ENCODE measurements around the gene WDR64.
A peak's percentile ranks its signal among the peaks of the same experiment; 100 is the strongest.

Gene WDR64

GRCh38 chr1:241652012-241652411 is at the start of gene WDR64:
Gene WDR64 (plus strand): TSS chr1:241652281. CDS start chr1:241652485, 204 bp downstream.
- DNase-seq (ENCODE audit: low spot score), result no peak

DNA sequence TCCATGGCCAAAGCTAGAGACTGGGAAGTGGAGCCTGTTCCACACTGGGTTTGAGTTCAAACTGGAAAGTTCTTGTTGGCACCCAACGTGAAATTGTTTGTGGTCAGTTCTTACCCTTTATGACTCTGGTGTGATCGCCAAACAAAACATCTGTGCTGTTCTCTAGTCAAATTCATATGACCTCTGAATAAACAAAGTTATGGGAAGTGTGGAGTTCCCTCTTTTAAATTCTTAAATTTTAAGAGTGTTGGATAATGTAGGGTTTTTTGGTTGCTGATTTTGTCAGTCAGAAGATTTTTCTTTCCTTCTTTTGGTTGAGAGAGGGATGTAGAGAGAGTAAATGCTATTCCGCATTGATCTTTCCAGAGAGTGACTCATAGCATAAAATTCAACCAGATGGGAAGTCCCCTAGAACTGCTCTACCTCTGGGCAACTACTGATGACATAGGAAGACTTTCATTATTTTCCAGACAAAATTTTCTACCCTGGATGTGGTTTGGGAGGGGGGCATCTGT is 48.3 kb upstream of the WDR64 start:
- peak; percentile 34 for DNase-seq (ENCODE audit: low spot score)

- DNase-seq (ENCODE audit: low spot score), result no peak
These were observed 46.8 kb upstream of the WDR64 start for GRCh38 chr1:241605146-241605805.

- DNase-seq (ENCODE audit: low spot score), result no peak
These were observed 45.5 kb upstream of the WDR64 start for GRCh38 chr1:241606544-241606943.

GRCh38 chr1:241607497-241607896 is 44.6 kb upstream of the WDR64 start:
- no peak for DNase-seq (ENCODE audit: low spot score)

DNA sequence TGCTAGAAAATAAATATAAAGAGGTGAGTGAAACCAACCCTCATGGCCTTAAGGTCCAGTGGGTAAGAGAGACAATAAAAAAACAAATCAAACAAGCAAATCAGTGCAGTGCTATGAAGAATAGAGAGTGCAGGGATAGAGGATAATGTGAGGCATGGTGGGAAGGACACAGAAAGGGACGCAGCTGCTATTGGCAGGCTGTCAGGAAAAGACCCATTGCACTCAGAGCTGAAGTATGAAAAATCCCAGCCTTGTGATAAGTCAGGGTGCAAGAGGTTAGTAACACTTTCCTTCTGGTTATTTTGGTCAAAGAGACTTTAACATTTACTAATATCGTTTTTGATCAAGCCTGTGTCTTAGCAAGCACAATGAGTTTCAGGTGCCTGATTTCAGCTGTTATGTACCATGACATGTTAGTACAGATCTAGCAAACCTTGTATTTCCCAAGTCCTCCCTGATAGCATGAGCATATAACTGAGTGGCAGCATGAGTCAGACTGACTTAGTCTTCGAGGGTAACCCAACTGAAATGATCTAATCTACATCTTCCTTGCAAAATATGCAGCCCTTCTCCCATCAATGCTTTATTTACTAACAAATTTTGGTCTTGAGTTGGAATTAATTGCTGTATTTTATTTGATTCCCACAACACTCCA is 43.6 kb upstream of the WDR64 start:
- no peak for DNase-seq (ENCODE audit: low spot score)

DNA sequence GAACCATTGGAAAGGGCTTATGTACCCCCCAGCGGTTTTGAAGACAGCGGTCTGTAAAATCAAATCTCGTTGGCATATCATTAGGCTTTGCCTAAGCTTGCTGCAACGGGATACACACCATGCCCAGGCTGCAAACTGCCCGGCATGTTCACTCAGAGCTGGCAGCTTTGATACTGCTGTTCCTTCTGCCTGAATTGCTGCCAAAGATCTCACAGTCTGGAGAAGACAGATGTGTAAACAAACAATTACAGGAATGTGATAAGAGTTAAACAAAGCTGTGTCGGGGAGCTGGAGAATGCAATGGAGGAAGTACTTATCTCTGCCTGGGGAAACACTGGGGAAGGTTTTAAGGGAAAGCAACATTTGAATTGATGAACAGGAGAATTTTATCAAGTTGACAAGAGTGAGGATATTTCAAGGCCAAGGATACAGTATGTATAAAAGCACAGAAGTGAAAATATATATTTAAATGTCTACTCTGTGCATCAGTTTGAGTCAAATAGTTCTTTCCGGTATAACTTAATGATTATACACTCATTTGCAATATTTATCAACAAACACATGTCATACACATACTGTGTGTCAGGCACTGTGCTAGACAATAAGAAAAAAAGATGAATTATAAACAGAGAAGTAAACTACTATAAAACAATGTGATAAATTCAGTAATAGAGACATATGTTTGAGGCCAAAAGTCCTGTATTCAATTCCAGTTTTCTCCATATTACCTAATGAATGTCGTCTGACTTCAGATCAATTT is 41.8 kb upstream of the WDR64 start:
- DNase-seq (ENCODE audit: low spot score), result no peak

- peak; percentile 41 for DNase-seq (ENCODE audit: low spot score)
These were observed 41.0 kb upstream of the WDR64 start for GRCh38 chr1:241611063-241611462.

DNA sequence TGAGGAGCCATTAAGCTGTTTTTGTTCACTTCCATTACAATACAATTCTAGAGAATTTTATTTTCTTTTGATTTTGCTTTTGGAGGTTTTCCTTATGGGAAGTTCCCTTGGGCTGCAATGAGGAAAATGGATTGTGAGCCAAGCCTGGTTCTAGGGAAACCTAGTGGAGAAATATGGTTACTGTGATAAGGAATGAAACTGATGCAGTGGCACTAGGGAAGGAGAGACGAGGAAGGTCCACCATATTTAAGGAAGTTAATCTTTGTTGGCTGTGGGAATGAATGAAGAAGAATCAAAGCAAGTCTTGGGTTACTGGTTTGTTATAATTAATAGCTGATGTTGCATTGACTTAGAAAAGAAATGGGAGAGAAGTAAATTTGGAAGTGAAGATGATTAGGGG is 40.3 kb upstream of the WDR64 start:
- no peak for DNase-seq (ENCODE audit: low spot score)

DNA sequence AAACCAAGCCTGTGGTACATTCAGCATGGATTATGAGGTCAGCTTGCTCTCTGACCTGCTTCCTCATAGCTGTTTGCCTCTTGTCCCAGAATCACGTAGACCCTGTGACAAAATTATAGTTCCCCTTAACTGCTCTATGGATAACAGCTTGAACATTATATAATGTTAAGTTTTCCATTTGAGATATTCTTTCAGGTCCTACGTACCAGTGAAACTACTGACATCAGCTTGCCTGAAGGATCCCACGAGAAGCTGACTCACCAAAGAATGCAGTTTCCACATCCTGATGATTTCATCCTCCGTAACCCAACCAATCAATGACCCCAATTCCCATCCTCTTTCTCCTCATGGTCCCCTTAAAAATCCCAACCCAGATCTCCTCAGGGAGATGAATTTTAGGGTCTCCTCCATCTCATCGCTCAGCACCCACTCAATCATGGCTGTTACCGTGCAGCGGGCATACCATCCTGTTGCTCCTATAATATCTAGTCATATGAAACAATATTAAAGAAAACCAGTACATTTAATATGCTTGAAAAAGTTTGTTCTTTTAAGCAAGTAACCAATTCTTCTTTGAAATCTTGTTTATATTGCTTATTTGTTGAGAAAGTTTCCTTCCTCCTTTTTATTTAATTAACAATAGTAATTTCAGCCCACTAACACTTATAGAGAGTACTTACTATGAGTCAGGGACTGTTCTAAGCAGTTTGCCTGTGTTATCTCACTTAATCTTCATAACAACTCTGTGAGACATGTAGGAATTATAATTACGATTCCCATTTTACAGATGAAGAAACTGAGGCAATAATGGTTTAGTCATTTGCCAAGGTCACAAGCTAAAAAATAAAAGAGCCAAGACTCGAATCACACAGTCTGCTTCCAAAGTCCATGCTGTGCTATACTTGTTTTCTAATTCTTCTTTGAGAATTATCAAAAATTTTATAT is 39.3 kb upstream of the WDR64 start:
- DNase-seq (ENCODE audit: low spot score), result peak; percentile 68

GRCh38 chr1:241614144-241614543 is 37.9 kb upstream of the WDR64 start:
- no peak for DNase-seq (ENCODE audit: low spot score)

- no peak for DNase-seq (ENCODE audit: low spot score)
These were observed 37.5 kb upstream of the WDR64 start for GRCh38 chr1:241614572-241614971.

- DNase-seq (ENCODE audit: low spot score), result no peak
These were observed 36.8 kb upstream of the WDR64 start for GRCh38 chr1:241615043-241615974.

DNA sequence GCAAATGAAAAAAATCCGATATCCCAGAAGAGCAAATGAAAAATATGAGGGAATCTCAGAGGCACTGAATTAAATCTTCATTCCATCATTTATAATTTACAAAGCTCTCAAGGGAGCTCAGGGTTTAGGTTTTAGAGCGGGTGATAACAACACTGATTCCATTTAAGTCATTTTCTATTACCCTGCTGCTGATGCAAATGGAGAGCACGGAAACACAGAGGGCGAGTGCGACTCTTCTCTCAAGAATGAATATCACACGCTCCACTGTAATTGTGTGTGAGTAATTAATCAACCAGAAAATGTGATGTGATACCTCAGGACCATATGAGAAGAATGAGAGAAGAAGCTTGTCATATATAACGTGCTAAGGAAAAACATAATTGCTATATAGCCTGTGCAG is 34.7 kb upstream of the WDR64 start:
- DNase-seq (ENCODE audit: low spot score), result no peak

- DNase-seq (ENCODE audit: low spot score), result no peak
These were observed 29.4 kb upstream of the WDR64 start for GRCh38 chr1:241622669-241623068.

- DNase-seq (ENCODE audit: low spot score), result no peak
These were observed 27.1 kb upstream of the WDR64 start for GRCh38 chr1:241624935-241625334.

- peak; percentile 67 for DNase-seq (ENCODE audit: low spot score)
These were observed 24.4 kb upstream of the WDR64 start for GRCh38 chr1:241627453-241628259.

DNA sequence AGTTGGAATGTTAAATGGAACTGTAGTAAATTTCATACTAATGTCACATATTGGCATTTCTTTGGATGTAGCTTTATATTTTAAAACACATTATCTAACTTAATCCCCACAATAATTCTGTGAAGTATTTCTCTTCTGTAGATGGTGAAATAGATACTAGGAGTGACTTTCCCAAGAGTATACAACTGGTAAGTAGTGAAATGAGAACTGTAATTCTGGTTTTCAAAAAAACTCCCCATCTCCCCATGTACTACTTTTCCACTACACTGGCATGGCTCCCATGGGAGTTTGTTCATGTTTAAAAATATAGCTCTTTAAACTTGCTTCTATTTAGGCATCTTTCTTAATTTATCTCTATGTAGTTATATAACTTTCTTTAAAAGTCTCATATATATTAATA is 22.1 kb upstream of the WDR64 start:
- no peak for DNase-seq (ENCODE audit: low spot score)

- no peak for DNase-seq (ENCODE audit: low spot score)
These were observed 21.6 kb upstream of the WDR64 start for GRCh38 chr1:241630476-241630875.

DNA sequence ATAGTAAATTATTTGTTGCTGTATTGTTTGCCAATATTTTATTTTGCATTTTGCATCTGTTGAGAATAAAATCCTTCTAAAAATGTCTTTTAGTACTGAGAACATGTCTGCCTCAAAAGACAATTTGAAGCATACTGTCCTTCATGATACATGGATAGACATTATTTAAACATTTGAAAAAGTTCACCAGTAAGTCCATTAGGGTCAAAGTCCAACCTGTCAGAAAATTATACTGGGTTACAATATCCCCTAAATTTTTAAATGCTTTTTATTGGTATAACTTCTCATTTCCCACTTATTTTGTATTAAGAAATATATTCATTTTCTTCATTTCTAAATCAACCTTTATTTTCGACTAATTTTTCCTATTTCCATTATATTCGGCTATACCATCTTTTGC is 21.2 kb upstream of the WDR64 start:
- DNase-seq (ENCODE audit: low spot score), result no peak
